Activated T-cell treated with anti-CD3 and anti-CD28 coated beads, Interleukin-2, amount 50 U/mL, for 1 hour (primary cell): Measurements from ENCODE around the gene IPO4.

Experiments
- DNase-seq: peaks from one replicate; pipeline ENCODE4 v3.0.0-alpha.2; 2020

IPO4 gene

GRCh38 chr14:24146978-24147760 lies 41.4 kb downstream of the IPO4 start, which contains the start of gene RNF31:
TSS of gene RNF31 (plus strand) at chr14:24147498. CDS start at chr14:24147699, 201 bp downstream.
- peak; percentile 94 for DNase-seq

- peak; percentile 85 for DNase-seq
These were observed 42.1 kb downstream of the IPO4 start, which contains the start of gene PSME2 for GRCh38 chr14:24146453-24146977. TSS of gene PSME2 (minus strand) at chr14:24146610. CDS start at chr14:24146581, 29 bp downstream.

- DNase-seq = no peak
These were observed 42.7 kb downstream of the IPO4 start for GRCh38 chr14:24145690-24146452.

GRCh38 chr14:24145219-24145618 lies 43.4 kb downstream of the IPO4 start:
- DNase-seq = no peak

GRCh38 chr14:24144451-24144850 lies 44.2 kb downstream of the IPO4 start:
- no peak for DNase-seq

GRCh38 chr14:24143511-24143910 lies 45.1 kb downstream of the IPO4 start:
- no peak for DNase-seq

GRCh38 chr14:24141097-24141880 lies 47.3 kb downstream of the IPO4 start, which contains the start of gene EMC9:
TSS of gene EMC9 (minus strand) at chr14:24141591. CDS start at chr14:24141304, 287 bp downstream.
- peak; percentile 98 for DNase-seq

GRCh38 chr14:24139272-24139934 lies 49.2 kb downstream of the IPO4 start:
- no peak for DNase-seq

- no peak for DNase-seq
These were observed 50.0 kb downstream of the IPO4 start for GRCh38 chr14:24138396-24139271.

- DNase-seq = no peak
These were observed 50.9 kb downstream of the IPO4 start for GRCh38 chr14:24137529-24138395.

- no peak for DNase-seq
These were observed 51.7 kb downstream of the IPO4 start for GRCh38 chr14:24136684-24137528.

GRCh38 chr14:24135834-24136683 lies 52.6 kb downstream of the IPO4 start, which contains the start of gene PSME1:
TSS of gene PSME1 (plus strand) at chr14:24136194. CDS start at chr14:24136263, 69 bp downstream.
- DNase-seq = peak; percentile 97

GRCh38 chr14:24135584-24135833 lies 53.1 kb downstream of the IPO4 start:
- no peak for DNase-seq

GRCh38 chr14:24133735-24134134 lies 54.9 kb downstream of the IPO4 start:
- DNase-seq = no peak

GRCh38 chr14:24132976-24133375 lies 55.6 kb downstream of the IPO4 start:
- no peak for DNase-seq

- peak; percentile 46 for DNase-seq
These were observed 56.4 kb downstream of the IPO4 start for GRCh38 chr14:24132061-24132685.

GRCh38 chr14:24131549-24131966 lies 57.1 kb downstream of the IPO4 start:
- no peak for DNase-seq
